Activated T-cell treated with anti-CD3 and anti-CD28 coated beads, Interleukin-2, amount 50 U/mL, for 72 hours (primary cell): Measurements from ENCODE around the gene MLLT10. TPM values are rescaled to one million over a fixed set of nuclear protein-coding genes. Genes with fewer than 3 reads are reported as not detected.
A peak's percentile ranks its signal among the peaks of the same experiment; 100 is the strongest.

Experiments used
- ATAC-seq, 2 donors: fragments of 150-1000 bp; cut with Tn5 transposase; replicated peaks in 1 of 2; 2 replicates each; pipeline ENCODE4 v1.10.0; 2021; ENCODE audit warnings: moderate library complexity in 2 of 2, mild to moderate bottlenecking in 1 of 2
- DNase-seq, 2 donors: peaks; one replicate each; pipeline ENCODE4 v3.0.0; 2021 to 2022; ENCODE audit warnings: mixed read lengths in 1 of 2
- H3K27ac Mint-ChIP-seq: one replicate; pipeline ENCODE4 v1.8.0; 2022; ENCODE audit warnings: mild to moderate bottlenecking, moderate library complexity, mixed read lengths
- H3K27me3 Mint-ChIP-seq: one replicate; pipeline ENCODE4 v1.8.0; 2022; ENCODE audit warnings: low read depth, mixed read lengths
- H3K36me3 Mint-ChIP-seq, 2 donors: one replicate each; pipeline ENCODE4 v1.8.0; 2022; ENCODE audit warnings: mixed read lengths in 2 of 2, mild to moderate bottlenecking in 1 of 2; ENCODE audit not compliant: insufficient read depth in 2 of 2
- H3K4me1 Mint-ChIP-seq: one replicate; pipeline ENCODE4 v1.8.0; 2022; ENCODE audit warnings: low read depth, mixed read lengths
- H3K4me3 Mint-ChIP-seq, 2 donors: one replicate each; pipeline ENCODE4 v1.8.0; 2022; ENCODE audit warnings: mild to moderate bottlenecking in 2 of 2, mixed read lengths in 2 of 2, moderate library complexity in 2 of 2
- H3K9me3 Mint-ChIP-seq, 2 donors: one replicate each; pipeline ENCODE4 v1.8.0; 2022; ENCODE audit warnings: mixed read lengths in 2 of 2
- total RNA-seq, 2 donors: library from RNA; stranded (reverse); gene quantifications; one replicate each; pipeline ENCODE4 v1.2.3, GENCODE V29; 2022

Gene MLLT10
- total RNA-seq, 2 donors from 2014 or later, result 45.4 to 46.0 TPM

- H3K36me3 Mint-ChIP-seq, result no peaks in the 10 kb centered on the region
- H3K27ac Mint-ChIP-seq, result no peak overlapping the region
- no peaks in the 10 kb centered on the region for H3K9me3 Mint-ChIP-seq
- ATAC-seq (no peak), DNase-seq (no peak)
- no peaks in the 10 kb centered on the region for H3K4me1 Mint-ChIP-seq
- H3K27me3 Mint-ChIP-seq, result peaks cover 66% of the 10 kb centered on the region
- H3K4me3 Mint-ChIP-seq, result no peak overlapping the region
Observed at GRCh38 chr10:21507150-21507549, 26.9 kb upstream of the MLLT10 start.

GRCh38 chr10:21508706-21509331, 25.2 kb upstream of the MLLT10 start:
- no peaks in the 10 kb centered on the region for H3K9me3 Mint-ChIP-seq
- no peak for ATAC-seq
- peaks cover 59% of the 10 kb centered on the region for H3K27me3 Mint-ChIP-seq
- H3K4me3 Mint-ChIP-seq, result no peak overlapping the region
- H3K4me1 Mint-ChIP-seq, result no peaks in the 10 kb centered on the region
- no peak for DNase-seq
- no peaks in the 10 kb centered on the region for H3K36me3 Mint-ChIP-seq
- no peak overlapping the region for H3K27ac Mint-ChIP-seq

- H3K4me3 Mint-ChIP-seq, result no peak overlapping the region
- H3K27me3 Mint-ChIP-seq, result peaks cover 62% of the 10 kb centered on the region
- ATAC-seq, result no peak
- no peaks in the 10 kb centered on the region for H3K4me1 Mint-ChIP-seq
- no peak for DNase-seq
- H3K36me3 Mint-ChIP-seq, result no peaks in the 10 kb centered on the region
- H3K9me3 Mint-ChIP-seq, result no peaks in the 10 kb centered on the region
- H3K27ac Mint-ChIP-seq, result no peak overlapping the region
Observed at GRCh38 chr10:21509341-21510240, 24.4 kb upstream of the MLLT10 start.

GRCh38 chr10:21510241-21511094, 23.6 kb upstream of the MLLT10 start:
- no peak overlapping the region for H3K4me3 Mint-ChIP-seq
- no peak for ATAC-seq
- H3K36me3 Mint-ChIP-seq, result no peaks in the 10 kb centered on the region
- no peak for DNase-seq
- no peak overlapping the region for H3K27ac Mint-ChIP-seq
- H3K4me1 Mint-ChIP-seq, result no peaks in the 10 kb centered on the region
- H3K27me3 Mint-ChIP-seq, result peaks cover 64% of the 10 kb centered on the region
- no peaks in the 10 kb centered on the region for H3K9me3 Mint-ChIP-seq

GRCh38 chr10:21511095-21511570, 22.9 kb upstream of the MLLT10 start:
- no peaks in the 10 kb centered on the region for H3K36me3 Mint-ChIP-seq
- ATAC-seq, result no peak
- H3K27ac Mint-ChIP-seq, result no peak overlapping the region
- H3K9me3 Mint-ChIP-seq, result no peaks in the 10 kb centered on the region
- H3K4me3 Mint-ChIP-seq, result no peak overlapping the region
- DNase-seq, result no peak
- no peaks in the 10 kb centered on the region for H3K4me1 Mint-ChIP-seq
- peaks cover 64% of the 10 kb centered on the region for H3K27me3 Mint-ChIP-seq

- no peak overlapping the region for H3K27ac Mint-ChIP-seq
- no peaks in the 10 kb centered on the region for H3K4me1 Mint-ChIP-seq
- H3K36me3 Mint-ChIP-seq, result no peaks in the 10 kb centered on the region
- ATAC-seq (no peak), DNase-seq (no peak)
- no peak overlapping the region for H3K4me3 Mint-ChIP-seq
- H3K9me3 Mint-ChIP-seq, result no peaks in the 10 kb centered on the region
- H3K27me3 Mint-ChIP-seq, result peaks cover 55% of the 10 kb centered on the region
Observed at GRCh38 chr10:21511946-21512572, 22.0 kb upstream of the MLLT10 start.

GRCh38 chr10:21512573-21513404, 21.2 kb upstream of the MLLT10 start:
- no peak for DNase-seq
- no peaks in the 10 kb centered on the region for H3K36me3 Mint-ChIP-seq
- H3K4me1 Mint-ChIP-seq, result peaks cover 3% of the 10 kb centered on the region
- H3K9me3 Mint-ChIP-seq, result no peaks in the 10 kb centered on the region
- no peak for ATAC-seq
- no peak overlapping the region for H3K27ac Mint-ChIP-seq
- H3K4me3 Mint-ChIP-seq, result no peak overlapping the region
- peaks cover 53% of the 10 kb centered on the region for H3K27me3 Mint-ChIP-seq

- peaks cover 55% of the 10 kb centered on the region for H3K27me3 Mint-ChIP-seq
- H3K27ac Mint-ChIP-seq, result no peak overlapping the region
- H3K4me1 Mint-ChIP-seq, result peaks cover 9% of the 10 kb centered on the region
- DNase-seq (no peak), ATAC-seq (no peak)
- H3K36me3 Mint-ChIP-seq, result peaks cover 0 to 2% of the 10 kb centered on the region in 2 donors
- no peak overlapping the region for H3K4me3 Mint-ChIP-seq
- H3K9me3 Mint-ChIP-seq, result no peaks in the 10 kb centered on the region
Observed at GRCh38 chr10:21513405-21513788, 20.6 kb upstream of the MLLT10 start.

GRCh38 chr10:21514129-21514817, 19.8 kb upstream of the MLLT10 start:
- peaks cover 63% of the 10 kb centered on the region for H3K27me3 Mint-ChIP-seq
- no peak for DNase-seq
- peaks cover 18% of the 10 kb centered on the region for H3K4me1 Mint-ChIP-seq
- H3K27ac Mint-ChIP-seq, result no peak overlapping the region
- no peak for ATAC-seq
- no peaks in the 10 kb centered on the region for H3K9me3 Mint-ChIP-seq
- H3K4me3 Mint-ChIP-seq, result no peak overlapping the region
- peaks cover 0 to 2% of the 10 kb centered on the region in 2 donors for H3K36me3 Mint-ChIP-seq

- ATAC-seq (no peak), DNase-seq (no peak)
- H3K4me3 Mint-ChIP-seq, result no peak overlapping the region
- no peaks in the 10 kb centered on the region for H3K9me3 Mint-ChIP-seq
- peaks cover 0 to 2% of the 10 kb centered on the region in 2 donors for H3K36me3 Mint-ChIP-seq
- H3K4me1 Mint-ChIP-seq, result peaks cover 24% of the 10 kb centered on the region
- peaks cover 70% of the 10 kb centered on the region for H3K27me3 Mint-ChIP-seq
- H3K27ac Mint-ChIP-seq, result no peak overlapping the region
Observed at GRCh38 chr10:21514818-21515351, 19.1 kb upstream of the MLLT10 start.

GRCh38 chr10:21515361-21516241, 18.4 kb upstream of the MLLT10 start:
- no peak for DNase-seq
- Mint-ChIP-seq H3K27ac (no peak overlapping the region), H3K27me3 (peaks cover 74% of the 10 kb centered on the region), H3K4me3 (peak overlapping the region; percentile 28 to 80), H3K9me3 (no peaks in the 10 kb centered on the region), H3K4me1 (peaks cover 32% of the 10 kb centered on the region), H3K36me3 (peaks cover 0 to 2% of the 10 kb centered on the region in 2 donors)
- ATAC-seq, result no peak
